H1 (cell line): ENCODE data around the gene PNO1. TPM values are rescaled to one million over a fixed set of nuclear protein-coding genes. Genes with fewer than 3 reads are reported as not detected.

Experiments used
- CTCF ChIA-PET: fragments of 300-600 bp; sonication (Branson Sonifier 250); formaldehyde crosslinking; loops from one replicate; lab custom pipeline; 2021; ENCODE audit not compliant: partially characterized antibody; lab: Charles Lee
- POLR2A ChIA-PET: fragments of 300-600 bp; sonication (Branson Sonifier 250); formaldehyde crosslinking; loops from one replicate; lab custom pipeline; 2021; ENCODE audit warnings: inconsistent platforms; ENCODE audit not compliant: partially characterized antibody; lab: Charles Lee
- DNase-seq, 2 experiments: peaks; one replicate each; pipeline versions ENCODE4 v3.0.0 to v3.0.0-alpha.2; 2010 to 2022; ENCODE audit warnings: low spot score in 2 of 2, low read depth in 1 of 2, mixed read lengths in 1 of 2
- FAIRE-seq: peaks from 2 replicates; lab custom pipeline; 2011; peaks lifted over from hg19 to GRCh38; lab: Jason Lieb, UNC
- H2AFZ ChIP-seq: 2 replicates; pipeline ENCODE4 v1.8.1; 2012; ENCODE audit warnings: low read length, inconsistent platforms
- H2AK5ac ChIP-seq: 2 replicates; pipeline ENCODE4 v1.6.1; 2013; ENCODE audit warnings: low read depth, low read length
- H2BK120ac ChIP-seq: replicated peaks from 2 replicates; pipeline ENCODE3; 2013; ENCODE audit warnings: low read depth, low read length, inconsistent platforms
- H2BK12ac ChIP-seq: 2 replicates; pipeline ENCODE4 v1.6.1; 2013; ENCODE audit warnings: low read depth, low read length
- H2BK15ac ChIP-seq: 2 replicates; pipeline ENCODE4 v1.6.1; 2013; ENCODE audit warnings: low read length
- H2BK20ac ChIP-seq: 2 replicates; pipeline ENCODE4 v1.6.1; 2013; ENCODE audit warnings: low read length
- H2BK5ac ChIP-seq: 2 replicates; pipeline ENCODE4 v1.6.1; 2013; ENCODE audit warnings: low read depth, low read length
- H3K14ac ChIP-seq: 2 replicates; pipeline ENCODE4 v1.6.1; 2013; ENCODE audit warnings: inconsistent platforms; ENCODE audit not compliant: insufficient read length
- H3K18ac ChIP-seq: 2 replicates; pipeline ENCODE4 v1.6.1; 2013; ENCODE audit warnings: low read length; ENCODE audit errors: extremely low read depth
- H3K23ac ChIP-seq: 2 replicates; pipeline ENCODE4 v1.6.1; 2013; ENCODE audit warnings: inconsistent platforms; ENCODE audit not compliant: insufficient read length
- H3K23me2 ChIP-seq: 2 replicates; pipeline ENCODE4 v1.6.1; 2013; ENCODE audit warnings: low read depth, low read length
- H3K27ac ChIP-seq: 2 replicates; pipeline ENCODE4 v1.6.1; 2011; ENCODE audit warnings: low read depth, low read length, inconsistent platforms
- H3K27me3 ChIP-seq, 4 experiments: replicated peaks in 1 of 4; 1 replicate in 1 of 4; 2 replicates in 3 of 4; pipeline versions ENCODE4 v1.6.1 to v1.8.1; 2011 to 2013; ENCODE audit warnings: low read length in 3 of 4, mild to moderate bottlenecking in 3 of 4, inconsistent platforms in 2 of 4, mixed read lengths in 2 of 4, moderate library complexity in 1 of 4; ENCODE audit not compliant: control insufficient read depth in 3 of 4, insufficient read depth in 3 of 4; ENCODE audit errors: extremely low read depth in 1 of 4
- H3K36me3 ChIP-seq, 4 experiments: 2 replicates each; pipeline versions ENCODE4 v1.6.1 to v1.8.1; 2011 to 2013; ENCODE audit warnings: mild to moderate bottlenecking in 4 of 4, low read length in 3 of 4, moderate library complexity in 2 of 4, control low read depth in 1 of 4, inconsistent platforms in 1 of 4; ENCODE audit not compliant: insufficient read depth in 4 of 4, control insufficient read depth in 2 of 4
- H3K4ac ChIP-seq: replicated peaks from 2 replicates; pipeline ENCODE3; 2013; ENCODE audit warnings: low read length, low read depth, mixed read lengths, inconsistent platforms; ENCODE audit not compliant: insufficient read length
- H3K4me1 ChIP-seq, 4 experiments: replicated peaks in 1 of 4; 1 replicate in 1 of 4; 2 replicates in 3 of 4; pipeline versions ENCODE4 v1.6.1 to v1.8.1; 2011 to 2013; ENCODE audit warnings: low read length in 3 of 4, inconsistent platforms in 2 of 4, mixed read lengths in 1 of 4; ENCODE audit not compliant: insufficient read depth in 4 of 4, control insufficient read depth in 3 of 4
- H3K4me2 ChIP-seq, 2 experiments: 2 replicates each; pipeline versions ENCODE4 v1.6.1 to v1.8.1; 2011 to 2013; ENCODE audit warnings: low read depth in 2 of 2, low read length in 2 of 2, control low read depth in 1 of 2, inconsistent platforms in 1 of 2, mild to moderate bottlenecking in 1 of 2; ENCODE audit not compliant: insufficient read depth in 1 of 2
- H3K4me3 ChIP-seq, 4 experiments: fragments of 200-600, 300-600 bp in 1 of 4; sonication (generic), shearing (Covaris generic), sonication (Bioruptor Twin) in 1 of 4; 2 replicates each; pipeline versions ENCODE4 v1.5.1 to v1.8.1; 2011 to 2016; ENCODE audit warnings: low read length in 4 of 4, low read depth in 3 of 4, control low read depth in 2 of 4, inconsistent platforms in 2 of 4, mild to moderate bottlenecking in 2 of 4, mixed read lengths in 1 of 4, moderate library complexity in 1 of 4; ENCODE audit not compliant: insufficient read depth in 2 of 4; ENCODE audit errors: extremely low read depth in 1 of 4
- H3K56ac ChIP-seq: replicated peaks from 2 replicates; pipeline ENCODE3; 2013; ENCODE audit warnings: low read depth, mild to moderate bottlenecking, mixed read lengths, low read length, inconsistent platforms; ENCODE audit not compliant: insufficient read length
- H3K79me1 ChIP-seq: 2 replicates; pipeline ENCODE4 v1.6.1; 2013; ENCODE audit warnings: low read depth, low read length, control low read depth
- H3K79me2 ChIP-seq, 2 experiments: 2 replicates each; pipeline versions ENCODE4 v1.6.1 to v1.8.1; 2012 to 2013; ENCODE audit warnings: low read length in 2 of 2, mild to moderate bottlenecking in 2 of 2, inconsistent platforms in 1 of 2; ENCODE audit not compliant: insufficient read depth in 2 of 2, control insufficient read depth in 1 of 2
- H3K9ac ChIP-seq, 4 experiments: replicated peaks in 1 of 4; 1 replicate in 1 of 4; 2 replicates in 3 of 4; pipeline versions ENCODE4 v1.6.1 to v1.8.1; 2011 to 2013; ENCODE audit warnings: low read depth in 3 of 4, low read length in 3 of 4, control low read depth in 2 of 4, mild to moderate bottlenecking in 2 of 4, moderate library complexity in 2 of 4, inconsistent platforms in 1 of 4; ENCODE audit errors: extremely low read depth in 1 of 4
- H3K9me3 ChIP-seq, 2 experiments: 2 replicates each; pipeline versions ENCODE4 v1.6.1 to v1.8.1; 2012 to 2013; ENCODE audit warnings: mild to moderate bottlenecking in 2 of 2, moderate library complexity in 2 of 2, control low read depth in 1 of 2, inconsistent platforms in 1 of 2, low read depth in 1 of 2, low read length in 1 of 2, mixed read lengths in 1 of 2; ENCODE audit not compliant: insufficient read depth in 2 of 2
- H4K20me1 ChIP-seq, 2 experiments: replicated peaks in 1 of 2; 2 replicates each; pipeline versions ENCODE3 to v1.8.1; 2011 to 2013; ENCODE audit warnings: inconsistent platforms in 2 of 2, low read length in 2 of 2, mild to moderate bottlenecking in 1 of 2; ENCODE audit not compliant: insufficient read depth in 2 of 2, control insufficient read depth in 1 of 2
- H4K5ac ChIP-seq: 2 replicates; pipeline ENCODE4 v1.6.1; 2013; ENCODE audit warnings: low read length, low read depth, mixed read lengths, inconsistent platforms; ENCODE audit not compliant: insufficient read length
- H4K8ac ChIP-seq: 2 replicates; pipeline ENCODE4 v1.8.0; 2013; ENCODE audit warnings: mild to moderate bottlenecking, moderate library complexity, low read length, inconsistent platforms; ENCODE audit not compliant: insufficient read depth; ENCODE audit errors: extremely low read depth
- H4K91ac ChIP-seq: replicated peaks from 2 replicates; pipeline ENCODE3; 2013; ENCODE audit warnings: low read length, mixed read lengths, inconsistent platforms; ENCODE audit not compliant: insufficient read length
- BCL11A ChIP-seq, 2 experiments: IDR thresholded peaks; one replicate each; pipeline ENCODE4 v1.6.1; 2011; ENCODE audit warnings: low read depth in 2 of 2, low read length in 2 of 2, mild to moderate bottlenecking in 2 of 2
- CHD2 ChIP-seq: IDR thresholded peaks from 2 replicates; pipeline ENCODE4 v1.6.1; 2012; ENCODE audit warnings: low read length, improper control_type of control experiment
- EZH2 ChIP-seq: fragments of 200-600 bp; sonication (generic); IDR thresholded peaks from 2 replicates; pipeline ENCODE4 v1.7.1; 2012; ENCODE audit warnings: low read depth, mild to moderate bottlenecking, moderate library complexity, low read length, inconsistent platforms; ENCODE audit not compliant: severe bottlenecking
- GTF2F1 ChIP-seq: IDR thresholded peaks from 2 replicates; pipeline ENCODE4 v1.6.1; 2012; ENCODE audit warnings: low read depth, low read length, improper control_type of control experiment, borderline replicate concordance
- HDAC2 ChIP-seq, 2 experiments: fragments of 300-600 bp in 1 of 2; sonication (generic) in 1 of 2; IDR thresholded peaks; 2 replicates each; pipeline ENCODE4 v1.6.1; 2011 to 2012; ENCODE audit warnings: low read depth in 2 of 2, low read length in 2 of 2, mild to moderate bottlenecking in 2 of 2, moderate library complexity in 2 of 2, borderline replicate concordance in 1 of 2, inconsistent platforms in 1 of 2
- KDM4A ChIP-seq: IDR thresholded peaks from one replicate; pipeline ENCODE4 v1.7.1; 2012; ENCODE audit warnings: low read depth, mild to moderate bottlenecking, moderate library complexity, low read length, inconsistent platforms; ENCODE audit not compliant: severe bottlenecking
- POLR2A ChIP-seq, 2 experiments: IDR thresholded peaks; 1 replicate in 1 of 2; 2 replicates in 1 of 2; pipeline ENCODE4 v1.6.1; 2011; ENCODE audit warnings: low read depth in 2 of 2, low read length in 2 of 2, mild to moderate bottlenecking in 2 of 2; ENCODE audit errors: control extremely low read depth in 1 of 2
- RBBP5 ChIP-seq: IDR thresholded peaks from 2 replicates; pipeline ENCODE4 v1.7.1; 2012; ENCODE audit warnings: low read depth, mild to moderate bottlenecking, inconsistent platforms, low read length, moderate library complexity, borderline replicate concordance
- RNF2 ChIP-seq: fragments of 200-900, 300-1000 bp; sonication (generic); IDR thresholded peaks from 2 replicates; pipeline ENCODE4 v1.7.1; 2016; ENCODE audit warnings: borderline replicate concordance, low read depth, mild to moderate bottlenecking, antibody characterized with exemption, low read length; ENCODE audit not compliant: poor library complexity, severe bottlenecking; ENCODE audit errors: missing control alignments
- WGBS, 2 experiments: shearing (Covaris generic) in 1 of 2; methylation state at CpG; one replicate each; pipeline versions ENCODE4 v1.1.6 to v1.1.7; 2013 to 2015; ENCODE audit warnings: low lambda C conversion rate in 2 of 2, mixed read lengths in 2 of 2, inconsistent platforms in 1 of 2, low coverage in 1 of 2, missing lambda C conversion rate in 1 of 2; ENCODE audit not compliant: insufficient replicate concordance in 2 of 2, insufficient coverage in 1 of 2, insufficient read length in 1 of 2; ENCODE audit errors: extremely low coverage in 1 of 2, missing lambda C conversion rate in 1 of 2; 5-methylcytosine and 5-hydroxymethylcytosine counted together
- polyA plus RNA-seq, 7 experiments: library from polyadenylated mRNA; depleted of rRNA in 3 of 7; stranded (reverse) in 5 of 7; unstranded in 2 of 7; fragments of >200 nt in 5 of 7; fragments of 200-250 nt in 2 of 7; gene quantifications; 1 replicate in 5 of 7; 2 replicates in 1 of 7; 4 replicates in 1 of 7; pipeline versions ENCODE4 v1.2.1 to v1.2.3, GENCODE V29; 2011 to 2013; ENCODE audit warnings: missing spikeins in 2 of 7, mixed read lengths in 2 of 7
- total RNA-seq: library from RNA; stranded (reverse); fragmentation: NEBNext Ultra II Directional; extraction: Animal tissue kit (Norgen Biotek cat#: 25700); gene quantifications from 2 replicates; pipeline ENCODE4 v1.2.1, GENCODE V29; 2021

PNO1 gene
- total and polyA plus RNA-seq, 2 of the 8 experiments (the other 6 are each of a cell fraction or from before 2014, with no cell fraction given): 18.6 to 33.2 TPM

- no peak overlapping the region for H2BK120ac ChIP-seq
- TF ChIP-seq GTF2F1: no peak
- TF ChIP-seq RBBP5: no peak
- TF ChIP-seq HDAC2 (IDR thresholded peaks at IDR 0.05; ENCODE audit: borderline replicate concordance in 1 of 2, low read depth in 2 of 2, low read length in 2 of 2): no peak
- no peak for TF ChIP-seq CHD2
- TF ChIP-seq KDM4A: no peak
- TF ChIP-seq RNF2: no peak
- no peak for TF ChIP-seq POLR2A (IDR thresholded peaks at IDR 0.05; ENCODE audit: control extremely low read depth in 1 of 2, low read depth in 2 of 2, low read length in 2 of 2)
- no peak for TF ChIP-seq BCL11A (IDR thresholded peaks at IDR 0.05; ENCODE audit: low read depth in 2 of 2, low read length in 2 of 2)
- no peak for TF ChIP-seq EZH2
- no peak overlapping the region for H3K27ac ChIP-seq
- H4K91ac ChIP-seq: no peak overlapping the region
- H3K23ac ChIP-seq: no peak overlapping the region
- no peaks in the 10 kb centered on the region for H3K23me2 ChIP-seq
- no peaks in the 10 kb centered on the region for H3K27me3 ChIP-seq
- no peaks in the 10 kb centered on the region for H3K79me2 ChIP-seq
- no peak overlapping the region for H2AFZ ChIP-seq
- no peaks in the 10 kb centered on the region for H4K20me1 ChIP-seq
- H3K9me3 ChIP-seq: no peaks in the 10 kb centered on the region
- no peak overlapping the region for H3K14ac ChIP-seq
- no peak overlapping the region for H2BK20ac ChIP-seq
- no peak overlapping the region for H3K18ac ChIP-seq
- POLR2A ChIA-PET: interaction anchor here (1.1 to 1.6 kb wide), 2 partner anchors 12 to 45 kb away, joined by 3 to 5 read pairs; partner anchors contain the start of gene C1D
- no peak overlapping the region for H3K9ac ChIP-seq
- no peak overlapping the region for H4K5ac ChIP-seq
- H3K36me3 ChIP-seq: no peaks in the 10 kb centered on the region
- H4K8ac ChIP-seq: no peak overlapping the region
- H3K56ac ChIP-seq: no peak overlapping the region
- FAIRE-seq (no peak), DNase-seq (no peak)
- H3K79me1 ChIP-seq: no peaks in the 10 kb centered on the region
- H3K4me1 ChIP-seq: no peaks in the 10 kb centered on the region
- 0 out of 2 replicates have a peak overlapping the region, but pooled peaks have one; percentile 34 for H2AK5ac ChIP-seq
- CTCF ChIA-PET: interaction anchor here (0.7 to 1.6 kb wide), 2 partner anchors 14 to 21 kb away, joined by 3 to 9 read pairs; no protein-coding TSS in a partner anchor
- H2BK5ac ChIP-seq: no peak overlapping the region
- no peak overlapping the region for H3K4me3 ChIP-seq
- H3K4ac ChIP-seq: no peak overlapping the region
- 74% methylated on average over 3 of the region's 3 CpGs; no CpG with 5 or more reads in 1 of the 2 experiments for WGBS, 2 experiments
- no peak overlapping the region for H2BK12ac ChIP-seq
- no peak overlapping the region for H3K4me2 ChIP-seq
- no peak overlapping the region for H2BK15ac ChIP-seq
Observed at GRCh38 chr2:68108120-68108519, 49.6 kb upstream of the PNO1 start.
